Stimulated activated CD4-positive, alpha-beta T cell treated with anti-CD3 and anti-CD28 coated beads, Interleukin-1b, Interleukin-23, amount 100 ng/mL, for 48 hours (primary cell): ENCODE data around the gene NPHP1.
A peak's percentile ranks its signal among the peaks of the same experiment; 100 is the strongest.
"Not testable (repeated sequence)": the region's sequence is repeated elsewhere in the genome, so short reads cannot be mapped to it uniquely, and the experiment has no call there.

Source experiments
- DNase-seq: peaks from one replicate; pipeline ENCODE4 v3.0.0-alpha.2; 2020

Gene NPHP1

GRCh38 chr2:110124939-110125691 is 79.7 kb downstream of the NPHP1 start:
- DNase-seq: no peak

GRCh38 chr2:110124038-110124825 is 80.6 kb downstream of the NPHP1 start:
- DNase-seq: no peak

- DNase-seq: no peak
Observed at GRCh38 chr2:110121592-110121991, 83.2 kb downstream of the NPHP1 start.

- no peak for DNase-seq
Observed at GRCh38 chr2:110121052-110121334, 83.8 kb downstream of the NPHP1 start.

- no peak for DNase-seq
Observed at GRCh38 chr2:110120171-110121051, 84.4 kb downstream of the NPHP1 start.

GRCh38 chr2:110116033-110116710 is 88.6 kb downstream of the NPHP1 start:
- no peak for DNase-seq

GRCh38 chr2:110115291-110116032 is 89.4 kb downstream of the NPHP1 start, which contains the start of gene MALL:
MALL (minus strand) TSS chr2:110115822; CDS start chr2:110115792, 30 bp downstream.
- no peak for DNase-seq

- no peak for DNase-seq
Observed at GRCh38 chr2:110114831-110115255, 90.0 kb downstream of the NPHP1 start.

- peak; percentile 20 for DNase-seq
Observed at GRCh38 chr2:110113961-110114591, 90.7 kb downstream of the NPHP1 start.

GRCh38 chr2:110108291-110108690 is 96.5 kb downstream of the NPHP1 start:
- DNase-seq: not testable (repeated sequence)

GRCh38 chr2:110107092-110108079 is 97.4 kb downstream of the NPHP1 start:
- no peak for DNase-seq

GRCh38 chr2:110106642-110107041 is 98.2 kb downstream of the NPHP1 start:
- DNase-seq: no peak

- DNase-seq: peak; percentile 32
Observed at GRCh38 chr2:110105608-110106467, 99.0 kb downstream of the NPHP1 start.

GRCh38 chr2:110105183-110105582 is 99.6 kb downstream of the NPHP1 start:
- no peak for DNase-seq

GRCh38 chr2:110104025-110104771 is 100.6 kb downstream of the NPHP1 start:
- no peak for DNase-seq

GRCh38 chr2:110103061-110103961 is 101.5 kb downstream of the NPHP1 start:
- DNase-seq: no peak
